Hepatocyte (in vitro differentiated cells): ENCODE measurements around the gene HAUS7.

ENCODE experiments used
- EZH2 ChIP-seq: fragments of 200-600 bp; sonication (generic); IDR thresholded peaks from 2 replicates; pipeline ENCODE4 v1.6.1; 2016; ENCODE audit warnings: antibody characterized with exemption, mild to moderate bottlenecking, borderline replicate concordance
- TF ChIP-seq, protein P1 (sequence below): fragments of 200-600 bp; sonication (generic); IDR thresholded peaks from 2 replicates; pipeline ENCODE4 v1.5.1; 2016; ENCODE audit warnings: antibody characterized with exemption, mild to moderate bottlenecking; ENCODE audit not compliant: poor library complexity

- TF ChIP-seq, protein P1, sequence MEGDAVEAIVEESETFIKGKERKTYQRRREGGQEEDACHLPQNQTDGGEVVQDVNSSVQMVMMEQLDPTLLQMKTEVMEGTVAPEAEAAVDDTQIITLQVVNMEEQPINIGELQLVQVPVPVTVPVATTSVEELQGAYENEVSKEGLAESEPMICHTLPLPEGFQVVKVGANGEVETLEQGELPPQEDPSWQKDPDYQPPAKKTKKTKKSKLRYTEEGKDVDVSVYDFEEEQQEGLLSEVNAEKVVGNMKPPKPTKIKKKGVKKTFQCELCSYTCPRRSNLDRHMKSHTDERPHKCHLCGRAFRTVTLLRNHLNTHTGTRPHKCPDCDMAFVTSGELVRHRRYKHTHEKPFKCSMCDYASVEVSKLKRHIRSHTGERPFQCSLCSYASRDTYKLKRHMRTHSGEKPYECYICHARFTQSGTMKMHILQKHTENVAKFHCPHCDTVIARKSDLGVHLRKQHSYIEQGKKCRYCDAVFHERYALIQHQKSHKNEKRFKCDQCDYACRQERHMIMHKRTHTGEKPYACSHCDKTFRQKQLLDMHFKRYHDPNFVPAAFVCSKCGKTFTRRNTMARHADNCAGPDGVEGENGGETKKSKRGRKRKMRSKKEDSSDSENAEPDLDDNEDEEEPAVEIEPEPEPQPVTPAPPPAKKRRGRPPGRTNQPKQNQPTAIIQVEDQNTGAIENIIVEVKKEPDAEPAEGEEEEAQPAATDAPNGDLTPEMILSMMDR, result no peak
- TF ChIP-seq EZH2, result no peak
Observed at GRCh38 chrX:153408221-153408721, 62.1 kb downstream of the HAUS7 start.
